ENCODE data around the gene SLC41A1. TPM values are rescaled to one million over a fixed set of nuclear protein-coding genes. Genes with fewer than 3 reads are reported as not detected.
"Not testable (repeated sequence)": the region's sequence is repeated elsewhere in the genome, so short reads cannot be mapped to it uniquely, and the experiment has no call there.

The SLC41A1 gene
- polyA plus RNA-seq, 4 donors: 28.4 to 36.1 (median 32.6) TPM

DNA sequence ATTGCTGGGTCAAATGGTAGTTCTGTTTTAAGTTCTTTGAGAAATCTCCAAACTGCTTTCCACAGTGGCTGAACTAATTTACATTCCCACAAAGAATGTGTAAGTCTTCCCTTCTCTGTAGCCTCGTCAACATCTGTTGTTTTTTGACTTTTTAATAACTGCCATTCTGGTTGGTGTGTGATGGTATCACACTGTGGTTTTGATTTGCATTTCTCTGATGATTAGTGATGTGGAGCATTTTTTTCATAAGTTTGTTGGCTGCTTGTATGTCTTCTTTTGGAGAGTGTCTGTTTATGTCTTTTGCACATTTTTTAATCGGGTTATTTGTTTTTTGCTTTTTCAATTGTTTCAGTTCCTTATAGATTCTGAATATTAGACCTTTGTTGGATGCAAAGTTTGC is 10.3 kb upstream of the SLC41A1 start:
- DNase-seq (ENCODE audit: low read depth in 4 of 4, low spot score in 3 of 4): not testable (repeated sequence)

DNA sequence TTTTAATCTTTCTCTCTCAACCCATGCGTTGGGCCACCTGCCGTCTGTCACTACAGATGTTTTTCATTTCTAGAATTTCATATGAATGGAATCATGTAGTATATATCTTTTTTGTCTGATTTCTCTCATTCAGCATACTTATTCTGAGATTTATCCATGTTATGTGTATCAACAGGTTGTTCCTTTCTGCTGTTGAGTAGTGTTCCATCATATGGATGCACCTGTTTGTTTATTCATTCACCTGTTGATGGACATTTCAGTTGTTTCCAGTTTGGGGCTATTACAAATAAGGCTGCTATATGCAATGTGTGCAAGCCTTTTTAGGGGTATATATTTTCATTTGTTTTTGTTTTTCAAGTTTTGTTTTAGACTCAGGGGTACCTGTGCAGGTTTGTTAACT is 9.4 kb upstream of the SLC41A1 start:
- DNase-seq (ENCODE audit: low read depth in 4 of 4, low spot score in 3 of 4): no peak

DNA sequence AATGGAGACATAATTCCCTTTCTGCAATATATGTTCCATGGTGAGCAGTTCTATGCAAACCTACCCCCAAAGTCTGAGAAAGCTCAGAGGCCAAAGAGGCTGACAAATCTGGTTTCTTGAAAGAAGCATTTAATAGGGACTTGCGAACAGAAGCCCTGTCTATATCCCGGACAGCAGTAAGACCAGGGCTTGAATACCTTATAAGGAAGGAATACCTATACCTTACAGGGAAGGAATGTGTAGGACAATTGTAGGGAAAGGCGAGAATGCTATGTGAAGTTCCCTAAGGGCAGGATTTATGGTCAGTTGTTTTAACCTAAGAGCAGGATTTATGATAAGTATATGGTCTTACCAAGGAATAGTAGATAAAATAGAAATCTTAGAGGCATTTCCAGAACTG is 5.0 kb upstream of the SLC41A1 start:
- no peak for DNase-seq (ENCODE audit: low read depth in 4 of 4, low spot score in 3 of 4)

DNA sequence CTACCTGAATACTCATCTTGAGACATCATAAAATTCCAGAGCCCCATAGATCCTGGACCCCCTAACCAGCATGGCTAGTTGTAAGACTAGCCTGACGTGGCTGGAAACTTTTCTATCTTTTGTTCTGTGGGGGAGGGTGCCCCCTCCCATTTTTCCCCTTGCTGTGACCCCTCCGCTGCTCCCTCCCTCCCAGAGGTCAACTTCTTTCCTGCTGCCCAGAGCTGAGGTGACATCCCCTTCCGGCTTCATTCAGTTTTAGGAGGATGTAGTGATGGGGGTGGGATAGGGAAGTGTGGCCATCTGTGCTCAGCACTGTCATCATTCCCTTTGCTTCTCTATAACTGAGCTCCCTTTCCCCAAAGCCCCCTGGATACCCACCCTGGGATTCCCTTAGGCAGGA is 4.4 kb upstream of the SLC41A1 start:
- no peak for DNase-seq (ENCODE audit: low read depth in 4 of 4, low spot score in 3 of 4)

DNA sequence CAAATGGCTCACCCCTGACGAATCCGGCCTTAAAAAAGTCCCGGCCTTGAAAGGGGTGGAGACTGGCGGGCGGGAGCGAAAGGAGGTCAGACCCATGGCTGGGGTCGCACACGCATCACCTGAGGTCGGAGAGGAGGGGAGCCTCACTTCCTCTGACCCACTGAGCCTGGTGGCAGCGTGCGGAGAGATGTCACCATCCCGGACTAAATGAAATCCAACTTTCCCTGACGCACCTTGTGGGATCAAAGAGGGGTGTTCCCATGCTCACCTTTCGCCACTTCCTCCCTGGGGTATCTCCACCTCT is 709 bp upstream of the SLC41A1 start:
- no peak for DNase-seq (ENCODE audit: low read depth in 4 of 4, low spot score in 3 of 4)

DNA sequence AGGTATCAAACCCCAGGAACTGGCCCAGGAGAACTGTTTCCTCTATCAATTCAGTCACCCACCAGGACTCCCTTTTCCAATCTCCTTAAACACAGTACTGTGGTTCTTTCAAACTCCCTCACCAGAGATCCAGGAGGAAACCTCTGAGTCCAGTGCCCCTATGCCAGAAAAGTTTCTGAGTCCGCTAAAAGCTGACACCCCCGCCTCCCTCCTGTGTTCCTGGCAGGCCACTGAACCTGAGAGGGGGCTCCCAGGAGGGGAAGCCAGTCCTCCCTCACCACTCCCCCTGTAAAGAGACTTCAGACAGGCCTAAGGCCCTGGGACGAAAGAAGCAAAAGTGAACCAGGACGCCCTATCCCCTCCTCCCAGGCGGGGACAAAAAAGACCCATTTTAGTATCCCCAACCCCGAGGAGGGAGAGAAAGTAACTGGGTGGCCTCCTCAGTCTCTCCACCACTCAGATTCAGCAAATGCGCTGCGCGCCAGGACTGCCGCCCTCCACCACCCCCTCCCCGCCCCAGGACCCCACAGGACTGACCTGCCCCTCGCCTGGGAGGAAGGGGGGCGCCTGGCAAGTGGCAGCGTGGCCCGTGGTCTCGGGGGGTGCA is 624 bp downstream of the SLC41A1 start:
- no peak for DNase-seq (ENCODE audit: low read depth in 4 of 4, low spot score in 3 of 4)

DNA sequence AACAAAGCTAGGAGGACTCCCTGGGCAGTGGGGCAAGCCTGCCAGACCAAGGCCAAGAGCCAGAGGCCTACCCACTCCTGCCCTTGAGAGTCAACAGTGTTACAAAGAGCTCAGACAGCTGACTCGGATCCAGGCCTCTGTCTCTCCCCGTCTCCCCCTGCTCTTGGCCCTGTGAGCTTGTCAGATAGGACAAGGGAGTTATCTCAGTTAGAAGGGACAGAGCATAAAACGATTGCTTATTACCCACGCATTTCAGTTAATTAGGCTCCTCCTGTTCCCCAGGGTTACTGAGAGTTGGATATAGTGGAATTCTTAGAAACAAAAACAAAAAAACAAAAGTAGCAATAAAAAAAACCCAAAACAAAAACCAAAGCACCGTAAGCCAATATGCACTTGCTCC is 1.3 kb downstream of the SLC41A1 start:
- DNase-seq (ENCODE audit: low read depth in 4 of 4, low spot score in 3 of 4): no peak

DNA sequence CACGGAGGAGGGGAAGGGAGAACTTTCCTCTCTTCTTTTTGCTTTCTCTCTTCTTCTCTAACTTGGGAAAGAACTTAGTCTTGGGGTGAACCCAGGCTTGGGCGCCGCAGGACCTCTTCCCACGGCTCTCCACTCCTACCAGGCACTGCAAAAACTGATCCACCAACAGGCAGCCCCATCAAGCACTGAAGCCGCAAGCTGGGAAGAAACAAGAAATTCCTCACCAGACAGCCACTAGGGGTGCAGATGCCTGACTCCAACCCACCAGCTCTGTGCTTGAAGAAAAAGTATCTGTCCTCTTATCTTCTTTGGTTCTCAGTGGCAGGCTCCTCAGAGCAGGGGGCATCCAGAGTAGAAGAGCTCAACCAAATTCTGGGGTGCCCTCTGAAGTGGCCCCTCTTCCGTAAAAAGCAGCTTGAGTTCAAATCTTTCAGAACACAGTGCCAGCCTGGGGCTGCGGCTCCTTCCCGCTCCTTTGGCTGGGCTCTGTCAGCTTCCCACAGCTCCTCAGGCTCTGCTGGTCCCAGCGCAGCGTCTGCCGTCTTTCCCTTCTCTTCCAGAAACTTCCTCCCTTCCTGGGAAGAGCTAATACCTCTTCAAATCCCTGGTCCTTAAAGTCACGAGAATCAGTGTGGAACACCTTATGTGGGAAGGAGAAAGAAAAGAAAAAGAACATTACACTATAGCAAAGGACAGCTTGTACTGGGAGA is 2.4 kb downstream of the SLC41A1 start:
- DNase-seq (ENCODE audit: low read depth in 4 of 4, low spot score in 3 of 4): no peak

DNA sequence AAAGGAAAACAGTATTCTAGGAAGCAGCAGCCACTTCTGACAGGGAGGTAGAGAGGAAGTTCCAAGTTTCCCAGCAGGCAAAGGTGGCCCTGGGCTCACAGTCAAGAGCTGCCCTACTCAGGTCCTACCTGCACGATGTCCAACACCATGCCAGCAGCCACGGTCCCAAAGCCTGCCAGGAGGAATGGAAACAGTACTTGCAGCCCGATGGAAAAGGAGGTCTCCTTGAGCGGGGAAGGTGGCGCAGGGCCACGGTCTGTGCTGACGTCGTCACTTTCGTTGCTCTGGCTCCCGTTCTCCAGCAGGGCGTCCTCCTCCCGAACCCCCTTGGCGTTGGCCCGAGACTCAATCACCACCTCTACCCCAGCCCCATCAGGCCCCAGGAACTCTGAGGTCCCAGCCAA is 3.1 kb downstream of the SLC41A1 start:
- DNase-seq (ENCODE audit: low read depth in 4 of 4, low spot score in 3 of 4): no peak

DNA sequence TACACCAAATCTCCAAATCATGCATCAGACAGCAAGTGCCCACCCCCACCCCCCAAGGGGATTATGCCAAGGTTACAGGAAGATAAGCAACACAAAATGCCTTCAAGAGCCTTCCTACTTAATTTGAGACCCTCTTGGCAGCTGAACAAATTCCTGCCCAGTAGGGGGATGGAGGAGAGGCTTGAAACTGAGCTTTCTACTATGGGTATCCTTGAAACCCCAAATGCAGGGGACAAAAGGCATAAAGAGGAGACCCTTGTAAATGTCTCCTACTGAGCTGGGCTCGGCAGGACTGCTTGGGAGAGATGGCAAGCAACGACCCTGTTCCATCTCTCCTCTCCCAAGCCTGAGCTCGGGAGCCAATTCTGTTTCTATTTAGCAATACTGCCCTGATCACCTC is 3.5 kb downstream of the SLC41A1 start:
- DNase-seq (ENCODE audit: low read depth in 4 of 4, low spot score in 3 of 4): no peak

DNA sequence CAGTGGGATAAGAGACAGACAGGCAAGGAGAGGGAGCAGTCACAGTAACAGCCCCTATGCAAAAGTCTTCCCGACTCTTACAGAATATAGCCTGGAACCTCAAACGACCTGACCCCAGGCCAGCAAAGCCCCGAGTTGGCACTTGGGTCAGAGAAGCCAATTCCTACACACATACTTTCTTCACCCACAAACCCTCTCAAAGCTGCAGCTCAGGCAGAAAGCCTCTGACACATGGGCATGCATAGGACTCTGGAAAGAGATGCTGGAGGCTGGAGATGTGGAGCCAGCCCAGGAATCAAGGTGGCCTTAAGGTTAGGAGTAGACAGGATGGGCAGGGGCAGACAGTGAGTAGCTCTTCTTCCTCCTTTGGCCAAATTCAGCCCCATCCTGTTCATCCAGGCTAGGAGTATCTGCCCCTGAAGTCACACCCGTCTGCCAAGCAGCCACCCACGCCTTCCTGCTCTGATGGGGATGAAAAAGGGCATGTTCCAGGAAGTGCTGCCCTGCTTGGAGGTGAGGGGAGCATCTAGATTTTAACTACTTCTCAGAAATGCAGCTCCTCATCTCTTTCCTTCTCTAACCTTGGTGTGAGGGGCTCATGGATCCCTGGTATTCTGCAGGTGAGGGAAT is 7.8 kb downstream of the SLC41A1 start:
- DNase-seq (ENCODE audit: low read depth in 4 of 4, low spot score in 3 of 4): no peak

DNA sequence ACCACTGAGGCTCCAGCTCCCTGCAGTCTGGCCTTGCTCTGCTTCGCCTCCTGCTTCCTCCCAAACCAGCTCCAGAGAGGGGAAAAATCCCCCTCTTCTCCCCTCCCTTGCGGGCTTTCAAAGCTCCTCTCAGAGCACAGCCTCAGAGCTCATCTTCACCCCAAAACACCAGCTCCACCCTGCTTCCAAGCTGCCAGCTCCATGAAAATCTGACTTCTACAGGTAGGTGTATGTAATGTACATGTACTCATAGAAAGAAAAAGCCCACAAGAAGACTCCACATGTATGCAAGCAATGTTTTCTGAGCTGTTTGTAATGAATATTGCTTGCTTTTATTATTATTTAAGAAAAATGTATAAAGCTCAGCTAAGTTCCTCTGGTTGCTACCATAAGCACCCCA is 8.4 kb downstream of the SLC41A1 start:
- DNase-seq (ENCODE audit: low read depth in 4 of 4, low spot score in 3 of 4): no peak

DNA sequence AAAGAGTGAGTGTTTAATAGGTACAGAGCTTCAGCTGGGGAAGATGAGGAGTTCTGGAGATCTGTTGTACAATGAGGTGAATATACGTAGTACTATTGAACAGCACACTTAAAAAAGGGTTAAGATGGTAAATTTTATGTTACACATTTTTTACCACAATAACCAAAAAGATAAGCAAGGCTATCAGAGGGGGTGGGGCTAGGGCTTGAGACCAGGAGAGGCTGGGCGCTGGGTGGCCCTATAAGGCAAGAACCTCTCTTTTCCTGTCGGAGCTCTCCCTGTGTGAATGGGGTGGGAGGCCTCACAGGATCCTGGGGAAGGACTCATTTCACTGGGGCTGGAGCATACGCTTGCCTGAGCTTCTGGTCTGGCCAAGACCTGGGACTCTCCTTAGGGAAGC is 9.0 kb downstream of the SLC41A1 start:
- DNase-seq (ENCODE audit: low read depth in 4 of 4, low spot score in 3 of 4): no peak

DNA sequence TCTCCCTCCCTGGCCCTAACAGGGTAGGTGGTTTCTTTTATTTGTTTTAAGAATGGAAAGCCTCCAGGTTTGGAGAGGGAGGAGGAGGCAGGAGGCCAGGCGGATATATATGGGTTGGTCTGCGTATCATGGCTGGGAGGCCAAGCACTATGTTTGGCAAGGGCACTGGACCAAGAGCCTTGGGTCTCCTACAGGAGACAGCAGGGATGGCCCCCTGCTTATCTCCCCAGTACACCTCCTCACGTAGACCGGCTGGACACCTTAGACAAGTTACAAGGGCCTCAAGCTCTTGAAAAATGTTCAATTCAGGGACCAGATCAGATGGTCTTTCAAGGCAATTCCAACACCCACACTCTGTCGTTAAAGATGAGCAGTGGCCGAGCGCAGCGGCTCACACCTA is 10.9 kb downstream of the SLC41A1 start:
- DNase-seq (ENCODE audit: low read depth in 4 of 4, low spot score in 3 of 4): no peak

DNA sequence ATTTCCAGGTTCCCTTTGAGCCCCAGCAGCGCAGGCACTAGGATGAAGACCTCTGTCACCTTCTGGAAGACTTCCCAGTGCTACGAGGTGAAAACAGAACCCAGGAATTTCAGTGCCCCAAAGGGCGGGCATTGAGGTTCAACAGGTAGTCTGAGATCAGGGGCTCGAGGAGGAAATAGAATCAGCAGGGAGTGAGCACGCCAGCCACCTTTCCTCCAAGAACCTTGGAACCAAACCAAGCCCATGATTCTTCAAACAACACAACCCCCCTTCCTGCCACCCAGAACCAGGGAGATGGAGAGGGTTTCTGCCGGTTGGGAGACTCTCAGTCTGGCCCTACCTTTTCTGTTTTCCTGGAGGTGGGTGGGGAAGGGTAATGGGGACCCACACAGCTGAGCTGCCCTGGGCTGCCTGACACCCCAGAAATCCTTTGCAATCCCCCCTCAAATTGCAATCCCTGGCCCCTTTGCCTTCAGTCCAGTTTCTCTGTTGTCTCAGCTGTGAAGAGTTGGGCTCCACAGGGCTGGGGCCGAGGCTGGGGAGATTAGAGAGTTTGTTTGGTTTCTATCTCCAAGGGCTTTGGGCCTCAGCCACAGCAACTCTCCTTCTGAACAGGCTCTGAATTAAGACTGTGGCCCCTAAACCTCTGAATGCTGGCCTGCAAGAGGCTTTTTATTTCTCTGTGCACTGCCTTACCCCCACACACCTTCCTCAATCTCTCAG is 11.9 kb downstream of the SLC41A1 start:
- no peak for DNase-seq (ENCODE audit: low read depth in 4 of 4, low spot score in 3 of 4)

DNA sequence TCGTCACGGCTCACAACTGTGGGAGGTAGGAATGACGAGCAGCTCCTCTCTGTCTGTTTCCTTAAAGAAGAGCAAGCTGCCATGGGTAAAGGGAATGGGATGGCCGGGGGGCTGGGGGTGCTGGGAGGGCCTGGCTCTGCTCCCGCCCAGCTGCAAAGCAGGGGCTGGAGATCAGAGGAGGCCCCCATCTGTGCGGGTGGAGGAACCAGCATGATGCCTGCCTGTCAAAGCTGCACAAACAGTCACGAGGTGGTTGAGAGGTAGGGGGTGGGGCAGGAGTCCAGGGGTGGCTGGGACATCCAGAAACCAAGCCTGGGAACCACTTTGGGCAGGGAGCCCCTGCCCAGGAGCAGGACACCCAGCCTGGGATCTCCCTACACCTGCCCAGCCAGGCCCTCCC is 12.6 kb downstream of the SLC41A1 start:
- DNase-seq (ENCODE audit: low read depth in 4 of 4, low spot score in 3 of 4): no peak

DNA sequence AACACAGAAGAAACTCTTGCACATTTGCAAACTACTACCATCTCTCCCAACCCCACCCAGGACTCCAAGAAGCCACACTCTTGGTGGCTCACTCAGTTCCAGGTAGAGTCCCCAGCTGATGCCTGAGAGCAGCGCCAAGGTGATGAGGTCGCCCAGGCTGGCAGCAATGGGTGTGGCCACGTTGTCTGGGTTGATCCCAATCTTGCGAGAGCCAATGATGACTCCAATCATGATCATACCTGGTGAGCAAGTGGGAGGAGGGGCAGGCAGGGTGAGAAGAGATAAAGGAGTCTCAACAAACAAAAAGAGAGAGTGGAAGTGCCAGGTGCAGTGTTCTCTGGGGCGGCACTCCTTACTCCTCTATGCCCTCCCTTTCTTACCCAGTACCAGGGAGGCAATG is 14.4 kb downstream of the SLC41A1 start:
- no peak for DNase-seq (ENCODE audit: low read depth in 4 of 4, low spot score in 3 of 4)

DNA sequence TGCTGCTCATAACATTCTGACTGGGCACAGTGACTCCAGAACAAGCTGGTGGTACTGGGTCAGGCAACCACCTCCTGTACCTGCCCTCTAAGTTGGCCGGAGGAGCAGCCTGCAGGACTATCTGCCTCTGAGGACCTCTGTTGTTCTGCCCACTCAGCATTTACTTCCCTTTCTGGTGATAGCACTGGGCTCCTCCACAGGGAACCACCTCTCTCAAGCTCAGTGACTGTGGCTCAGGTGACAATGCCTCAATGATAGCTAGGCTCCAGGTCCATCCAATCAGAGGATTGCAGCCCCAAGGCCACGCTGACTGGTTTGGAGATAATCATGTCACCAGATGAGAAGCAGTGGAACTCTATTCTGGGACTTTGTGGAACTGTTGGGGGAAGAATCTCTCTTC is 15.8 kb downstream of the SLC41A1 start:
- no peak for DNase-seq (ENCODE audit: low read depth in 4 of 4, low spot score in 3 of 4)

DNA sequence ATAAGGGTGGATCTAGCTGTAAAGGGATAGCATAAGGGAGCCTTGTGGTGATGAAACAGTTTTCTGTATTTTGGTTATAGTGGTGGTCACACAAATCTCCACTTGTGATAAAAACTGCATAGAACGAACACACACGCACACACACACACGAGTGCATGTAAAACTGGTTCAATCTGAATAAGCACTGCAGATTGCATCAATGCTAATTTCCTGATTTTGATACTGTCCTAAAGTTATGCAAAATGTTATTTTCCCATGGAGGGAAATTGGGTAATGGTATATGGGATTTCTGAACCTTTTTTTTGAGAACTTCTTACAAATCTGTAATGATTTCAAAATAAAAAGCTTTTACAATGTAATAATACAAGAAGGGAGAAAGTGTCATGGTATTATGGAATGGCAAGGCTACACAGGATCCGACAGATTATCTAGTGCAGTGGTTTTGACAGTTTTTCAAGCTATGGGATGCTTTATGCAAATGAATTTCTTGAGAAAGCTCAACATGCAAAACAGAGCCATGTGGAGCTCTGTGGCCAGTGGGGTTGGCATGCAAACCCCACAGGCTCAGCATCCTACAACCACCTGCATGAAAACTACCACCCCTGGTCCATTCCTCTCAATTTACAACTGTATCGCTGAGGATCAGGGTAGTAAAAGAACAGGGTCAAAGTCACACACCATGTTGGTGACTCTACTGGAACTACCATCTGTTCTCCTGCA is 18.8 kb downstream of the SLC41A1 start:
- no peak for DNase-seq (ENCODE audit: low read depth in 4 of 4, low spot score in 3 of 4)

DNA sequence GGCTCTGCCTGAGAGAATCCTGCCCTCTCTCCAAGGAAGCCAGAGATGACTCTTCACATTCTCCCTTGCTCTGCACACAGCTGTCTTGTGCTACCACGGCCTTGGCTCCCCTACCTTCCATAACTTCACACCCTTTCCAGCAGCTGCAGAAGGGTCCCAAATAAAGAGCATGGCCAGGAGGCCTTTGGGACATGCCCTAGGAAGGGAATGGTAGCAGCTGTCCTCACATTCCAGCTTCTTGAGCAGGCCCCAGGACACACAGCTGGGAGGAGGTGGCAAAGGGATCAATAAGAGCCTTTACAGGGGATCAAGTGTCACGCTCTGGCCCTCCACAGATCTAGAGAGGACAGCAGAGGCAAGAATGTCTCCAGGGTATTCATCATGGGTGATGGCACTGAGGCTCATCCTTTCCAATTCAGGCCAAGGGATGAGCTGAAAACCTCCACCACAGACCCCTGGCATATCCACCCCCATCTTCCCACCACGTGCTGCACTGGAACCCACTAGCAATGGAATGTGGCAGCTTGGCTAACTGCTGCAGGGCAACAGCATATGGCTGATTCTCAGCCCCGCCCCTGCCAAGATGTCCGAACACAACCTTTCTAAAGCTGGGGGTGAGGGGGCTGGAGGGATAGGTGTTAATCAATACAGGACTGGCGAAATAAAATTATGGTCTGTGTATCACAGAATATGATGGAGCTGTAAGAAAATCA is 19.9 kb downstream of the SLC41A1 start:
- no peak for DNase-seq (ENCODE audit: low read depth in 4 of 4, low spot score in 3 of 4)

DNA sequence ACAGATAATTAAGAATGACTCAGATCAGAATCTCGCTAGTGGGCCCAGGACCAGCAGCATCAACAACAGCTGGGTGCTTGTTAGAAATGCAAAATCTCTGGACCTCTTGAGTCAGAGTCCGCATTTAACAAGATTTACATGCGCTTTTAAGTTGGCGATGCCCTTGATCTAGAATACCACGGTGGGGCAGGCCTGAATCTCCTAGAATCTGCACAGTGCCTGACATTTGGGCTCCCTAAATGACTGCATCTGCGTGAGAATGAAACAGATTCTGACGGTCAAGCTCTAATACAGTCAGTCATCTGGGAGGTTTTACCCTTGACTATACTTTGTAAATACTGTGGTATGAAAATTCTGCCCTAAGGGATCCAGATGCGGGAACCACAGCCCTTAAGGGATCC is 20.5 kb downstream of the SLC41A1 start:
- no peak for DNase-seq (ENCODE audit: low read depth in 4 of 4, low spot score in 3 of 4)

All from left renal pelvis (tissue), 4 donors.